ENCODE results near the gene SLC35F3. TPM values are rescaled to one million over a fixed set of nuclear protein-coding genes. Genes with fewer than 3 reads are reported as not detected.

Gene SLC35F3
- total RNA-seq, 1 experiment from 2014 or later, result not detected

GRCh38 chr1:234271243-234271606 lies 366.7 kb downstream of the SLC35F3 start:
- Mint-ChIP-seq H3K9me3 (ENCODE audit: unreplicated experiment) (no peaks in the 10 kb centered on the region), H3K4me3 (ENCODE audit: unreplicated experiment) (no peak overlapping the region), H3K36me3 (ENCODE audit: insufficient read depth, unreplicated experiment) (no peaks in the 10 kb centered on the region), H3K27ac (ENCODE audit: unreplicated experiment) (no peak overlapping the region), H3K27me3 (ENCODE audit: insufficient read depth, unreplicated experiment) (peaks cover 29% of the 10 kb centered on the region), H3K4me1 (ENCODE audit: low read depth, unreplicated experiment) (no peaks in the 10 kb centered on the region)
- no peak for DNase-seq
- Histone ChIP-seq H3K4me3 (ENCODE audit: low read depth, low read length) (no peak overlapping the region), H3K27me3 (replicated peaks; ENCODE audit: control insufficient read depth, insufficient read depth, low read length) (no peaks in the 10 kb centered on the region; the same call in 1 of the 2 replicates), H3K36me3 (ENCODE audit: control insufficient read depth, insufficient read depth, low read length) (no peaks in the 10 kb centered on the region), H3K9me3 (no peaks in the 10 kb centered on the region), H3K4me1 (no peaks in the 10 kb centered on the region)
- ChIA-PET CTCF (no interaction called here), POLR2A (no interaction called here)
- intact Hi-C loops (cut with micrococcal nuclease; ENCODE audit: unreplicated experiment), result no loop called here
- TF ChIP-seq CTCF (IDR thresholded peaks at IDR 0.05; ENCODE audit: insufficient read depth in 1 of 2, low read depth in 1 of 2, low read length in 1 of 2, severe bottlenecking in 1 of 2, unreplicated experiment in 1 of 2), result no peak
- BruUV-seq (replicated peaks), result no TSS peak

GRCh38 chr1:234272656-234273312 lies 368.3 kb downstream of the SLC35F3 start:
- no peaks in the 10 kb centered on the region; the same call in 1 of the 2 replicates for H3K27me3 ChIP-seq (replicated peaks; ENCODE audit: control insufficient read depth, insufficient read depth, low read length)
- Mint-ChIP-seq H3K36me3 (ENCODE audit: insufficient read depth, unreplicated experiment) (no peaks in the 10 kb centered on the region), H3K27ac (ENCODE audit: unreplicated experiment) (no peak overlapping the region), H3K4me3 (ENCODE audit: unreplicated experiment) (no peak overlapping the region), H3K4me1 (ENCODE audit: low read depth, unreplicated experiment) (no peaks in the 10 kb centered on the region), H3K27me3 (ENCODE audit: insufficient read depth, unreplicated experiment) (peaks cover 34% of the 10 kb centered on the region), H3K9me3 (ENCODE audit: unreplicated experiment) (no peaks in the 10 kb centered on the region)
- no peaks in the 10 kb centered on the region for H3K36me3 ChIP-seq (ENCODE audit: control insufficient read depth, insufficient read depth, low read length)
- H3K4me3 ChIP-seq (ENCODE audit: low read depth, low read length), result no peak overlapping the region
- CTCF ChIA-PET, result no interaction called here
- BruUV-seq (replicated peaks), result no TSS peak
- intact Hi-C loops (cut with micrococcal nuclease; ENCODE audit: unreplicated experiment), result no loop called here
- no peak for TF ChIP-seq CTCF (IDR thresholded peaks at IDR 0.05; ENCODE audit: insufficient read depth in 1 of 2, low read depth in 1 of 2, low read length in 1 of 2, severe bottlenecking in 1 of 2, unreplicated experiment in 1 of 2)
- no peaks in the 10 kb centered on the region for H3K9me3 ChIP-seq
- H3K4me1 ChIP-seq, result no peaks in the 10 kb centered on the region
- no peak for DNase-seq
- POLR2A ChIA-PET, result no interaction called here

- Histone ChIP-seq H3K9me3 (no peaks in the 10 kb centered on the region), H3K4me3 (ENCODE audit: low read depth, low read length) (no peak overlapping the region), H3K4me1 (no peaks in the 10 kb centered on the region), H3K36me3 (ENCODE audit: control insufficient read depth, insufficient read depth, low read length) (no peaks in the 10 kb centered on the region), H3K27me3 (replicated peaks; ENCODE audit: control insufficient read depth, insufficient read depth, low read length) (no peaks in the 10 kb centered on the region; the same call in 1 of the 2 replicates)
- H3K4me3 Mint-ChIP-seq (ENCODE audit: unreplicated experiment), result no peak overlapping the region
- ChIA-PET CTCF (no interaction called here), POLR2A (no interaction called here)
- DNase-seq, result no peak
- no peaks in the 10 kb centered on the region for H3K9me3 Mint-ChIP-seq (ENCODE audit: unreplicated experiment)
- no TSS peak for BruUV-seq (replicated peaks)
- peaks cover 38% of the 10 kb centered on the region for H3K27me3 Mint-ChIP-seq (ENCODE audit: insufficient read depth, unreplicated experiment)
- no peak overlapping the region for H3K27ac Mint-ChIP-seq (ENCODE audit: unreplicated experiment)
- intact Hi-C loops (cut with micrococcal nuclease; ENCODE audit: unreplicated experiment), result no loop called here
- no peaks in the 10 kb centered on the region for H3K36me3 Mint-ChIP-seq (ENCODE audit: insufficient read depth, unreplicated experiment)
- no peaks in the 10 kb centered on the region for H3K4me1 Mint-ChIP-seq (ENCODE audit: low read depth, unreplicated experiment)
- TF ChIP-seq CTCF (IDR thresholded peaks at IDR 0.05; ENCODE audit: insufficient read depth in 1 of 2, low read depth in 1 of 2, low read length in 1 of 2, severe bottlenecking in 1 of 2, unreplicated experiment in 1 of 2), result no peak
These were observed 369.5 kb downstream of the SLC35F3 start for GRCh38 chr1:234273981-234274380.
